ENCODE results near the gene MNX1.

The MNX1 gene

DNA sequence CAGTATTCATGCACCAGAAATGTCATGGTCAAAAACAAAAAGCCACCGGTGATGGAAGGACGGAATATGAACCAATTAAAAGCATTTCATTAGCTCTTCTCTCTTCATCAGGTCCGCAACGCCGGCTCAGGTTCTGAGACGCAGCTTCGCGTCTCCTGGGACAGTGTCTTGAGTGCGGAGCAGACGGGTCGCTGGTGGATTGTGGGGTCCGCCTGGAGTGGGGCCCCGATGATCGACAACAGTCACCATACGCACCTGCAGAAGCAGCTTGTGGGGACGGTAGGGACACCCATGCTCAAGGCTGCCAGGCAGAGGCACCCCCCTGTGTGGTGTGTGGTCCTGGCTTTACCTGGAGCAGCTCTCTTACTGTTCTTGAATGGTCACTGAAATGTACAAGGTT, 47.6 kb downstream of the MNX1 start:
- no peaks in the 10 kb centered on the region for H3K27me3 ChIP-seq (ENCODE audit: insufficient read depth, poor library complexity, severe bottlenecking)
- no peak for DNase-seq (ENCODE audit: low read depth in 1 of 2, low spot score in 1 of 2)
- no peak overlapping the region for H3K4me3 ChIP-seq (replicated peaks; ENCODE audit: insufficient read depth, low read length)
- H3K27ac ChIP-seq (replicated peaks) = no peak overlapping the region
- TF ChIP-seq GABPA (IDR thresholded peaks at IDR 0.05; ENCODE audit: low read depth) (no peak), POLR2AphosphoS5 (IDR thresholded peaks at IDR 0.05; ENCODE audit: low read depth) (no peak), SPI1 (IDR thresholded peaks at IDR 0.05; ENCODE audit: borderline replicate concordance, low read depth) (no peak)
- TF ChIP-seq, protein P1, sequence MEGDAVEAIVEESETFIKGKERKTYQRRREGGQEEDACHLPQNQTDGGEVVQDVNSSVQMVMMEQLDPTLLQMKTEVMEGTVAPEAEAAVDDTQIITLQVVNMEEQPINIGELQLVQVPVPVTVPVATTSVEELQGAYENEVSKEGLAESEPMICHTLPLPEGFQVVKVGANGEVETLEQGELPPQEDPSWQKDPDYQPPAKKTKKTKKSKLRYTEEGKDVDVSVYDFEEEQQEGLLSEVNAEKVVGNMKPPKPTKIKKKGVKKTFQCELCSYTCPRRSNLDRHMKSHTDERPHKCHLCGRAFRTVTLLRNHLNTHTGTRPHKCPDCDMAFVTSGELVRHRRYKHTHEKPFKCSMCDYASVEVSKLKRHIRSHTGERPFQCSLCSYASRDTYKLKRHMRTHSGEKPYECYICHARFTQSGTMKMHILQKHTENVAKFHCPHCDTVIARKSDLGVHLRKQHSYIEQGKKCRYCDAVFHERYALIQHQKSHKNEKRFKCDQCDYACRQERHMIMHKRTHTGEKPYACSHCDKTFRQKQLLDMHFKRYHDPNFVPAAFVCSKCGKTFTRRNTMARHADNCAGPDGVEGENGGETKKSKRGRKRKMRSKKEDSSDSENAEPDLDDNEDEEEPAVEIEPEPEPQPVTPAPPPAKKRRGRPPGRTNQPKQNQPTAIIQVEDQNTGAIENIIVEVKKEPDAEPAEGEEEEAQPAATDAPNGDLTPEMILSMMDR (IDR thresholded peaks at IDR 0.05; ENCODE audit: insufficient read depth, low read length) = no peak
- TF ChIP-seq, protein P2, sequence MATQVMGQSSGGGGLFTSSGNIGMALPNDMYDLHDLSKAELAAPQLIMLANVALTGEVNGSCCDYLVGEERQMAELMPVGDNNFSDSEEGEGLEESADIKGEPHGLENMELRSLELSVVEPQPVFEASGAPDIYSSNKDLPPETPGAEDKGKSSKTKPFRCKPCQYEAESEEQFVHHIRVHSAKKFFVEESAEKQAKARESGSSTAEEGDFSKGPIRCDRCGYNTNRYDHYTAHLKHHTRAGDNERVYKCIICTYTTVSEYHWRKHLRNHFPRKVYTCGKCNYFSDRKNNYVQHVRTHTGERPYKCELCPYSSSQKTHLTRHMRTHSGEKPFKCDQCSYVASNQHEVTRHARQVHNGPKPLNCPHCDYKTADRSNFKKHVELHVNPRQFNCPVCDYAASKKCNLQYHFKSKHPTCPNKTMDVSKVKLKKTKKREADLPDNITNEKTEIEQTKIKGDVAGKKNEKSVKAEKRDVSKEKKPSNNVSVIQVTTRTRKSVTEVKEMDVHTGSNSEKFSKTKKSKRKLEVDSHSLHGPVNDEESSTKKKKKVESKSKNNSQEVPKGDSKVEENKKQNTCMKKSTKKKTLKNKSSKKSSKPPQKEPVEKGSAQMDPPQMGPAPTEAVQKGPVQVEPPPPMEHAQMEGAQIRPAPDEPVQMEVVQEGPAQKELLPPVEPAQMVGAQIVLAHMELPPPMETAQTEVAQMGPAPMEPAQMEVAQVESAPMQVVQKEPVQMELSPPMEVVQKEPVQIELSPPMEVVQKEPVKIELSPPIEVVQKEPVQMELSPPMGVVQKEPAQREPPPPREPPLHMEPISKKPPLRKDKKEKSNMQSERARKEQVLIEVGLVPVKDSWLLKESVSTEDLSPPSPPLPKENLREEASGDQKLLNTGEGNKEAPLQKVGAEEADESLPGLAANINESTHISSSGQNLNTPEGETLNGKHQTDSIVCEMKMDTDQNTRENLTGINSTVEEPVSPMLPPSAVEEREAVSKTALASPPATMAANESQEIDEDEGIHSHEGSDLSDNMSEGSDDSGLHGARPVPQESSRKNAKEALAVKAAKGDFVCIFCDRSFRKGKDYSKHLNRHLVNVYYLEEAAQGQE (IDR thresholded peaks at IDR 0.05; ENCODE audit: insufficient replicate concordance, low read depth) = no peak

DNA sequence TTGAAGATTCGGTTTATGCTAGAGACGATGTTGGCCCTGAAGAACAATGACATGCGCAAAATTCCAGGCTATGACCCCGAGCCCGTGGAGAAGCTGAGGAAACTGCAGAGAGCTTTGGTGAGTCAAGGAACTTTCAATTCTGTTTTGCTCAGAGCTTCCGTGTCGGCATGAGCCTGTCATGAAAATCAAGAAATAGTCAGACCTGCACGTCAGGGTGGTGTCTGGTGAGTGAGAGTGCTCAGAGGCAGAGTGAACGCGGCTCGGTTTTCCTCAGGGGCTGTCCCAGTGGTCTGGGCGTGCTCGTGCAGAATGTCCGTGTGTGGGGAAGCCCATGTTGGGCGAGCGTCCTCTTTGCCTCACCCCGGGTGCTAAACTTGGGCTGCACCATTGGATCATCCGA, 48.3 kb downstream of the MNX1 start:
- DNase-seq (ENCODE audit: low read depth in 1 of 2, low spot score in 1 of 2) = no peak
- no peak for TF ChIP-seq POLR2AphosphoS5 (IDR thresholded peaks at IDR 0.05; ENCODE audit: low read depth)
- TF ChIP-seq, protein P1 (IDR thresholded peaks at IDR 0.05; ENCODE audit: insufficient read depth, low read length) = no peak
- TF ChIP-seq GABPA (IDR thresholded peaks at IDR 0.05; ENCODE audit: low read depth) = no peak
- no peak for TF ChIP-seq SPI1 (IDR thresholded peaks at IDR 0.05; ENCODE audit: borderline replicate concordance, low read depth)
- TF ChIP-seq, protein P2 (IDR thresholded peaks at IDR 0.05; ENCODE audit: insufficient replicate concordance, low read depth) = no peak
- no peaks in the 10 kb centered on the region for H3K27me3 ChIP-seq (ENCODE audit: insufficient read depth, poor library complexity, severe bottlenecking)
- no peak overlapping the region for H3K27ac ChIP-seq (replicated peaks)
- H3K4me3 ChIP-seq (replicated peaks; ENCODE audit: insufficient read depth, low read length) = no peak overlapping the region

DNA sequence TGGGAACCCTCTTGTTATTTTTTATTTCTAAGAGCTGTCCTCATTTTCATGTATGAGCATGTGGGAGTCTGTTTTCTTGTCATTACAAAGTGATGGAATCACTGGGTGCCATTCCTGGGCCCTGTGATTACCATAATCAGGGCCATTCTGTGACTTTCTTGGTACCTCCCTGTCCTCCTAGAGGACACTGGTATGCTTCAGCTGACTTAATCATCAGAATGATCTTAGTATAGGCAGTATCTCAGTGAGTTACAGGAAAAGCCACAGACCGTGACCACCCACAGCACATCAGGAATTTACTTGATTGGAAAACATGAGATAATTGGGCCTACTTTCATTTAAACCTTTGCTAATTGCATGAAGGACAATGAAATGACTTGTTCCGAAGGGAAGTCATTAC, 53.7 kb downstream of the MNX1 start:
- Histone ChIP-seq H3K4me3 (replicated peaks; ENCODE audit: insufficient read depth, low read length) (no peak overlapping the region), H3K27ac (replicated peaks) (no peak overlapping the region), H3K27me3 (ENCODE audit: insufficient read depth, poor library complexity, severe bottlenecking) (no peaks in the 10 kb centered on the region)
- TF ChIP-seq SPI1 (IDR thresholded peaks at IDR 0.05; ENCODE audit: borderline replicate concordance, low read depth) = no peak
- no peak for TF ChIP-seq GABPA (IDR thresholded peaks at IDR 0.05; ENCODE audit: low read depth)
- TF ChIP-seq, protein P2 (IDR thresholded peaks at IDR 0.05; ENCODE audit: insufficient replicate concordance, low read depth) = no peak
- no peak for TF ChIP-seq POLR2AphosphoS5 (IDR thresholded peaks at IDR 0.05; ENCODE audit: low read depth)
- TF ChIP-seq, protein P1 (IDR thresholded peaks at IDR 0.05; ENCODE audit: insufficient read depth, low read length) = no peak
- no peak for DNase-seq (ENCODE audit: low read depth in 1 of 2, low spot score in 1 of 2)
